ENCODE measurements around the gene MRGPRF. TPM values are rescaled to one million over a fixed set of nuclear protein-coding genes. Genes with fewer than 3 reads are reported as not detected.
"Not testable (repeated sequence)": the region's sequence is repeated elsewhere in the genome, so short reads cannot be mapped to it uniquely, and the experiment has no call there.

Gene MRGPRF
- polyA plus RNA-seq, 1 donor from 2014 or later = not detected

GRCh38 chr11:68978931-68979594 lies 34.0 kb downstream of the MRGPRF start:
- Mint-ChIP-seq H3K4me3 (no peak overlapping the region), H3K4me1 (peaks cover 0 to 2% (median 0%) of the 10 kb centered on the region in 3 donors), H3K27ac (no peak overlapping the region), H3K9me3 (peaks cover 5 to 11% (median 8%) of the 10 kb centered on the region in 3 donors), H3K27me3 (peaks cover 7% of the 10 kb centered on the region), H3K36me3 (peaks cover 4% of the 10 kb centered on the region)

GRCh38 chr11:68978626-68978930 lies 34.5 kb downstream of the MRGPRF start:
- Mint-ChIP-seq H3K36me3 (peaks cover 4% of the 10 kb centered on the region), H3K4me1 (peaks cover 0 to 2% (median 0%) of the 10 kb centered on the region in 3 donors), H3K27ac (no peak overlapping the region), H3K9me3 (peaks cover 5 to 11% (median 8%) of the 10 kb centered on the region in 3 donors), H3K4me3 (no peak overlapping the region), H3K27me3 (peaks cover 9% of the 10 kb centered on the region)

GRCh38 chr11:68977781-68978625 lies 35.0 kb downstream of the MRGPRF start:
- Mint-ChIP-seq H3K27ac (no peak overlapping the region), H3K9me3 (peaks cover 5 to 11% (median 8%) of the 10 kb centered on the region in 3 donors), H3K36me3 (peaks cover 4% of the 10 kb centered on the region), H3K4me3 (no peak overlapping the region), H3K4me1 (peaks cover 0 to 2% (median 0%) of the 10 kb centered on the region in 3 donors), H3K27me3 (peaks cover 9% of the 10 kb centered on the region)

GRCh38 chr11:68976563-68976962 lies 36.5 kb downstream of the MRGPRF start:
- H3K27ac Mint-ChIP-seq = peak overlapping the region in 1 of 3 donors; percentile 39
- peaks cover 0 to 2% (median 0%) of the 10 kb centered on the region in 3 donors for H3K4me1 Mint-ChIP-seq
- no peaks in the 10 kb centered on the region for H3K36me3 Mint-ChIP-seq
- H3K27me3 Mint-ChIP-seq = peaks cover 9% of the 10 kb centered on the region
- no peak overlapping the region for H3K4me3 Mint-ChIP-seq
- H3K9me3 Mint-ChIP-seq = peaks cover under 1 to 2% (median under 1%) of the 10 kb centered on the region in 3 donors

GRCh38 chr11:68976095-68976494 lies 37.0 kb downstream of the MRGPRF start:
- Mint-ChIP-seq H3K4me3 (no peak overlapping the region), H3K9me3 (no peaks in the 10 kb centered on the region), H3K27me3 (peaks cover 9% of the 10 kb centered on the region), H3K36me3 (no peaks in the 10 kb centered on the region), H3K27ac (no peak overlapping the region), H3K4me1 (peaks cover 0 to 2% (median 0%) of the 10 kb centered on the region in 3 donors)

GRCh38 chr11:68974421-68975194 lies 38.4 kb downstream of the MRGPRF start:
- Mint-ChIP-seq H3K4me1 (peaks cover 0 to 2% (median 0%) of the 10 kb centered on the region in 3 donors), H3K9me3 (no peaks in the 10 kb centered on the region), H3K27ac (peak overlapping the region in 1 of 3 donors; percentile 31), H3K4me3 (no peak overlapping the region), H3K36me3 (no peaks in the 10 kb centered on the region), H3K27me3 (peaks cover 9% of the 10 kb centered on the region)

GRCh38 chr11:68973706-68974105 lies 39.3 kb downstream of the MRGPRF start:
- H3K4me3 Mint-ChIP-seq = peak overlapping the region in 1 of 4 donors; percentile 5
- H3K27ac Mint-ChIP-seq, H3K9me3 Mint-ChIP-seq, H3K36me3 Mint-ChIP-seq, H3K4me1 Mint-ChIP-seq, H3K27me3 Mint-ChIP-seq: not testable (repeated sequence)

- no peaks in the 10 kb centered on the region for H3K9me3 Mint-ChIP-seq
- peaks cover 4% of the 10 kb centered on the region for H3K27me3 Mint-ChIP-seq
- H3K27ac Mint-ChIP-seq = no peak overlapping the region
Observed at GRCh38 chr11:68973219-68973618, 39.8 kb downstream of the MRGPRF start.

GRCh38 chr11:68970921-68971636 lies 42.0 kb downstream of the MRGPRF start:
- H3K36me3 Mint-ChIP-seq = peaks cover 1% of the 10 kb centered on the region
- H3K9me3 Mint-ChIP-seq = no peaks in the 10 kb centered on the region
- H3K4me3 Mint-ChIP-seq = no peak overlapping the region
- no peaks in the 10 kb centered on the region for H3K4me1 Mint-ChIP-seq
- peaks cover 6% of the 10 kb centered on the region for H3K27me3 Mint-ChIP-seq
- H3K27ac Mint-ChIP-seq = no peak overlapping the region

More at GRCh38 chr11:68973219-68973618, 39.8 kb downstream of the MRGPRF start:
- no peaks in the 10 kb centered on the region for H3K36me3 Mint-ChIP-seq
- H3K4me3 Mint-ChIP-seq = no peak overlapping the region
- no peaks in the 10 kb centered on the region for H3K4me1 Mint-ChIP-seq

GRCh38 chr11:68969386-68969785 lies 43.7 kb downstream of the MRGPRF start:
- no peaks in the 10 kb centered on the region for H3K9me3 Mint-ChIP-seq
- peaks cover 1% of the 10 kb centered on the region for H3K36me3 Mint-ChIP-seq
- H3K27me3 Mint-ChIP-seq = peaks cover 9% of the 10 kb centered on the region
- no peaks in the 10 kb centered on the region for H3K4me1 Mint-ChIP-seq
- no peak overlapping the region for H3K27ac Mint-ChIP-seq
- H3K4me3 Mint-ChIP-seq = no peak overlapping the region

GRCh38 chr11:68968306-68969250 lies 44.5 kb downstream of the MRGPRF start:
- Mint-ChIP-seq H3K27ac (no peak overlapping the region), H3K9me3 (no peaks in the 10 kb centered on the region), H3K4me3 (no peak overlapping the region), H3K4me1 (no peaks in the 10 kb centered on the region), H3K27me3 (peaks cover 7% of the 10 kb centered on the region), H3K36me3 (peaks cover 1% of the 10 kb centered on the region)

GRCh38 chr11:68966894-68967780 lies 45.9 kb downstream of the MRGPRF start:
- Mint-ChIP-seq H3K27ac (no peak overlapping the region), H3K27me3 (peaks cover 10% of the 10 kb centered on the region), H3K4me3 (no peak overlapping the region), H3K36me3 (peaks cover 1% of the 10 kb centered on the region), H3K9me3 (no peaks in the 10 kb centered on the region), H3K4me1 (peaks cover 1 to 5% (median 3%) of the 10 kb centered on the region in 3 donors)
